ENCODE data around the gene PSMD3. TPM values are rescaled to one million over a fixed set of nuclear protein-coding genes. Genes with fewer than 3 reads are reported as not detected.
"Not testable (repeated sequence)": the region's sequence is repeated elsewhere in the genome, so short reads cannot be mapped to it uniquely, and the experiment has no call there.

PSMD3 gene
- total RNA-seq, 1 donor from 2014 or later, result 88.0 TPM

DNA sequence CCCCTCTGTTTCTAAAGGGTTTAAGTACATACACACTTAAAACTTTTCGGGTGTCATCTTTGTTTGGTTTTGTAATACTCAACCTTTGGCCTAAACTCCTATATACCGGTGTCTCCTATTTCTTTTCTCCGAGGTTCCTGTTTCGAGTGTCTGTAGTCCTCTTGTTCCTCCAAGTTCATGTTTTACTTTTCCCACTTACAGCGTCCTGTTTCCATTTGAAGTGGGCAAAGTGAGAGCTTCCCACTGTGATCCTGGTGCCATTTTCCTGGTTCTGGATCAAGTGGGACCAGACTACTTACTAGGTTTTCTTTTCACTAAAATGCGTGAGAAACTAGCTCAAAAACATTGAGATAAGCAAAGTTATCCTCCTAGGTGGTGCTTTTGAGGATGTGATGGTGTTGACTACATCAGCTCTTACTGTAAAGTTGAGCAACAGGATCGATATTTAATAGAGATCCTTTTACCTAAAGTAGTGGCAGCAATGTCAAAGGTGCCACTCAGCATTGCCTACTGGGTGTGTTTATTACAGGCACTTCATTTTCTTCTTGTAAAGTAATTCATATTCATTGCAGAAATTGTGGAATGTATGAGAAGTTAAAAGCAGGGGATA lies 1.3 kb downstream of the PSMD3 start:
- intact Hi-C loops (cut with DNase I), result no loop called here
- no peak for ATAC-seq (ENCODE audit: poor library complexity)
- DNase-seq, result no peak

- no peak for ATAC-seq (ENCODE audit: poor library complexity)
- intact Hi-C loops (cut with DNase I), result no loop called here
These were observed 7.7 kb downstream of the PSMD3 start for GRCh38 chr17:39988206-39988810.

GRCh38 chr17:39994448-39994847 lies 13.8 kb downstream of the PSMD3 start:
- intact Hi-C loops (cut with DNase I), result no loop called here
- no peak for DNase-seq
- ATAC-seq (ENCODE audit: poor library complexity), result no peak

More at GRCh38 chr17:39988206-39988810, 7.7 kb downstream of the PSMD3 start:
- DNase-seq, result no peak

GRCh38 chr17:39995438-39995837 lies 14.8 kb downstream of the PSMD3 start:
- DNase-seq (no peak), ATAC-seq (ENCODE audit: poor library complexity) (no peak)
- intact Hi-C loops (cut with DNase I), result no loop called here

- intact Hi-C loops (cut with DNase I), result no loop called here
These were observed 15.6 kb downstream of the PSMD3 start for GRCh38 chr17:39996162-39996561.

GRCh38 chr17:39996800-39997199 lies 16.2 kb downstream of the PSMD3 start:
- ATAC-seq (ENCODE audit: poor library complexity), result peak; percentile 71
- DNase-seq, result peak; percentile 81
- intact Hi-C loops (cut with DNase I), result no loop called here

More at GRCh38 chr17:39996162-39996561, 15.6 kb downstream of the PSMD3 start:
- DNase-seq (no peak), ATAC-seq (ENCODE audit: poor library complexity) (no peak)

DNA sequence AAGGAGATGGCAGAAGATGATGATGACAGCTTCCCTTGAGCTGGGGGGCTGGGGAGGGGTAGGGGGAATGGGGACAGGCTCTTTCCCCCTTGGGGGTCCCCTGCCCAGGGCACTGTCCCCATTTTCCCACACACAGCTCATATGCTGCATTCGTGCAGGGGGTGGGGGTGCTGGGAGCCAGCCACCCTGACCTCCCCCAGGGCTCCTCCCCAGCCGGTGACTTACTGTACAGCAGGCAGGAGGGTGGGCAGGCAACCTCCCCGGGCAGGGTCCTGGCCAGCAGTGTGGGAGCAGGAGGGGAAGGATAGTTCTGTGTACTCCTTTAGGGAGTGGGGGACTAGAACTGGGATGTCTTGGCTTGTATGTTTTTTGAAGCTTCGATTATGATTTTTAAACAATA lies 16.9 kb downstream of the PSMD3 start:
- peak; percentile 14 for ATAC-seq (ENCODE audit: poor library complexity)
- DNase-seq, result no peak
- intact Hi-C loops (cut with DNase I), result no loop called here

DNA sequence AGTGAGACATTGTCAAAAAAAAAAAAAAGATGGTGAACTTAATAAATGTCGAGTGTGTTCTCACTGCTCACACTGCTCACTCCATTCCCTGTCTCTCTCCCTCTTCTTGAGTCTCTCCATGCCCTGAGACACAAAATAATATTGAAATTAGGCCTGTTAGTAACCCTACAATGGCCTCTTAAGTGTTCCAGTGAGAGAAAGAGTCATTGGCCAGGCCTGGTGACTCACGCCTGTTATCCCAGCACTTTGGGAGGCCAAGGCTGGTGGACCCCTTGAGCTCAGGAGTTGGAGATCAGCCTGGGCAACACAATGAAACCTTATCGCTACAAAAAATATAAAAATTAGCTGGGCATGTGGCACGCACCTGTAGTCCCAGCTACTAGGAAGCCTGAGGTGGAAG lies 18.5 kb downstream of the PSMD3 start:
- intact Hi-C loops (cut with DNase I), result no loop called here
- ATAC-seq (ENCODE audit: poor library complexity) (no peak), DNase-seq (no peak)

- intact Hi-C loops (cut with DNase I), result no loop called here
- DNase-seq (no peak), ATAC-seq (ENCODE audit: poor library complexity) (no peak)
These were observed 19.6 kb downstream of the PSMD3 start for GRCh38 chr17:40000161-40000560.

- DNase-seq; intact Hi-C loops (cut with DNase I); ATAC-seq (ENCODE audit: poor library complexity): not testable (repeated sequence)
These were observed 20.7 kb downstream of the PSMD3 start for GRCh38 chr17:40001335-40001734.

- ATAC-seq (ENCODE audit: poor library complexity), result no peak
These were observed 23.5 kb downstream of the PSMD3 start for GRCh38 chr17:40004072-40004471.

DNA sequence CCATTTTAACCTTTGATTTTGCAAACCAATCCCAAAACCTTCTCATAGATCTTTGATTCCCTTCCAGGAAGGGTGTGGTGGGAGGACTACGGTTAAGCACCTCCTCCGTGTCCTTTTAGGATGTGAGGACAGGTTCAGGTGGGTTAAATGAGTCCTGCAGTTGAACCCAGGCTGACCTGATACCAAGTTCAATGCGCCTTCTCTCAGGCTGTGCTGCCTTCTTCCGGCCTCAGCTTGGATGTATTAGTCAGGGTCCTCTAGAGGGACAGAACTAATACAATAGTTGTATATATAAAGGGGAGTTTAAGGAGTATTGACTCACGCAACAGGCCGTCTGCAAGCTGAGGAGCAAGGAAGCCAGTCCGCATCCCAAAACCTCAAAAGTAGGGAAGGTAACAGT lies 24.1 kb downstream of the PSMD3 start:
- ATAC-seq (ENCODE audit: poor library complexity), result no peak

More at GRCh38 chr17:40004072-40004471, 23.5 kb downstream of the PSMD3 start:
- intact Hi-C loops (cut with DNase I), result no loop called here
- DNase-seq, result no peak

GRCh38 chr17:40005520-40005919 lies 24.9 kb downstream of the PSMD3 start:
- ATAC-seq (ENCODE audit: poor library complexity), result no peak
- intact Hi-C loops (cut with DNase I), result no loop called here
- no peak for DNase-seq

More for the DNA sequence above, 24.1 kb downstream of the PSMD3 start:
- DNase-seq, result no peak
- intact Hi-C loops (cut with DNase I), result no loop called here

DNA sequence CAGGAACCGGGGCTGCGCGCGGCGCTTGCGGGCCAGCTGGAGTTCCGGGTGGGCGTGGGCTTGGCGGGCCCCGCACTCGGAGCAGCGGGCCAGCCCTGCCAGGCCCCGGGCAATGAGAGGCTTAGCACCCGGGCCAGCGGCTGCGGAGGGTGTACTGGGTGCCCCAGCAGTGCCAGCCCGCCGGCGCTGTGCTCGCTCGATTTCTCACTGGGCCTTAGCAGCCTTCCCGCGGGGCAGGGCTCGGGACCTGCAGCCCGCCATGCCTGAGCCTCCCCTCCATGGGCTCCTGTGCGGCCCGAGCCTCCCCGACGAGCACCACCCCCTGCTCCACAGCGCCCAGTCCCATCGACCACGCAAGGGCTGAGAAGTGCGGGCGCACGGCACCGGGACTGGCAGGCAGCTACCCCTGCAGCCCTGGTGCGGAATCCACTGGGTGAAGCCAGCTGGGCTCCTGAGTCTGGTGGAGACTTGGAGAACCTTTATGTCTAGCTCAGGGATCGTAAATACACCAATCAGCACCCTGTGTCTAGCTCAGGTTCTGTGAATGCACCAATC lies 30.4 kb downstream of the PSMD3 start:
- DNase-seq; intact Hi-C loops (cut with DNase I); ATAC-seq (ENCODE audit: poor library complexity): not testable (repeated sequence)

DNA sequence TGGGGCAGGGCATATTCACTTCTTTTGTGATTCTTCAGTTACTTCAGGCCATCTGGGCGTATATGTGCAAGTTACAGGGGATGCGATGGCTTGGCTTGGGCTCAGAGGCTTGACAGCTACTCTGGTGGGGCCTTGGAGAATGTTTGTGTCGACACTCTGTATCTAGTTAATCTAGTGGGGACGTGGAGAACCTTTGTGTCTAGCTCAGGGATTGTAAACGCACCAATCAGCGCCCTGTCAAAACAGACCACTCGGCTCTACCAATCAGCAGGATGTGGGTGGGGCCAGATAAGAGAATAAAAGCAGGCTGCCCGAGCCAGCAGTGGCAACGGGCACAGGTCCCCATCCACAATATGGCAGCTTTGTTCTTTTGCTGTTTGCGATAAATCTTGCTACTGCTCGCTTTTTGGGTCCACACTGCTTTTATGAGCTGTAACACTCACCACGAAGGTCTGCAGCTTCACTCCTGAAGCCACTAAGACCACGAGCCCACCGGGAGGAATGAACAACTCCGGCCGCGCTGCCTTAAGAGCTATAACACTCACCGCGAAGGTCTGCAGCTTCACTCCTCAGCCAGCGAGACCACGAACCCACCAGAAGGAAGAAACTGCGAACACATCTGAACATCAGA lies 31.5 kb downstream of the PSMD3 start:
- intact Hi-C loops (cut with DNase I); DNase-seq; ATAC-seq (ENCODE audit: poor library complexity): not testable (repeated sequence)

GRCh38 chr17:40014375-40014980 lies 33.9 kb downstream of the PSMD3 start:
- peak; percentile 8 for ATAC-seq (ENCODE audit: poor library complexity)
- intact Hi-C loops (cut with DNase I), result no loop called here
- DNase-seq, result peak; percentile 34

- peak; percentile 38 for DNase-seq
- intact Hi-C loops (cut with DNase I), result loop anchor here (5.0 kb wide), 1 partner anchor 152 kb away; no protein-coding TSS in a partner anchor
- no peak for ATAC-seq (ENCODE audit: poor library complexity)
These were observed 34.7 kb downstream of the PSMD3 start, which contains the start of gene CSF3 for GRCh38 chr17:40015005-40015997. CSF3 (plus strand) TSS chr17:40015440; CDS start chr17:40015475, 35 bp downstream.
